Neuronal stem cell (in vitro differentiated cells): ENCODE data around the gene MT1HL1.

Source experiments
- DNase-seq: peaks from one replicate; pipeline ENCODE4 v3.0.0-alpha.2; 2013; ENCODE audit warnings: low spot score
- H2AFZ ChIP-seq: one replicate; pipeline ENCODE4 v1.6.1; 2013; ENCODE audit warnings: mild to moderate bottlenecking, low read length, inconsistent platforms
- H2AK5ac ChIP-seq: 2 replicates; pipeline ENCODE4 v1.6.1; 2013; ENCODE audit warnings: low read depth, mild to moderate bottlenecking, inconsistent platforms, low read length, moderate library complexity, mixed read lengths
- H2BK120ac ChIP-seq: 2 replicates; pipeline ENCODE4 v1.6.1; 2013; ENCODE audit warnings: low read depth, mild to moderate bottlenecking, inconsistent platforms, low read length, moderate library complexity, mixed read lengths
- H2BK12ac ChIP-seq: one replicate; pipeline ENCODE4 v1.6.1; 2013; ENCODE audit warnings: low read length, inconsistent platforms
- H2BK15ac ChIP-seq: 2 replicates; pipeline ENCODE4 v1.6.1; 2013; ENCODE audit warnings: mild to moderate bottlenecking, low read length, inconsistent platforms, mixed read lengths
- H2BK5ac ChIP-seq: one replicate; pipeline ENCODE4 v1.6.1; 2013; ENCODE audit warnings: inconsistent platforms, mild to moderate bottlenecking, low read length, moderate library complexity
- H3K14ac ChIP-seq: one replicate; pipeline ENCODE4 v1.6.1; 2013; ENCODE audit warnings: low read length, inconsistent platforms
- H3K18ac ChIP-seq: 2 replicates; pipeline ENCODE4 v1.6.1; 2013; ENCODE audit warnings: low read length, inconsistent platforms
- H3K23ac ChIP-seq: 2 replicates; pipeline ENCODE4 v1.6.1; 2013; ENCODE audit warnings: low read depth, mild to moderate bottlenecking, mixed read lengths, low read length, inconsistent platforms; ENCODE audit not compliant: poor library complexity
- H3K27ac ChIP-seq: replicated peaks from 3 replicates; pipeline ENCODE4 v1.5.1; 2013; ENCODE audit warnings: low read length, inconsistent platforms
- H3K27me3 ChIP-seq, 3 experiments: 2 replicates each; pipeline ENCODE4 v1.6.1; 2013; ENCODE audit warnings: low read length in 3 of 3, mild to moderate bottlenecking in 2 of 3, inconsistent platforms in 1 of 3, low read depth in 1 of 3, mixed read lengths in 1 of 3, moderate library complexity in 1 of 3; ENCODE audit not compliant: control insufficient read depth in 3 of 3, insufficient read depth in 3 of 3
- H3K36me3 ChIP-seq, 2 donors: replicated peaks in 1 of 2; 2 replicates each; pipeline ENCODE4 v1.6.1; 2013; ENCODE audit warnings: low read length in 2 of 2; ENCODE audit not compliant: control insufficient read depth in 2 of 2, insufficient read depth in 2 of 2
- H3K4ac ChIP-seq: 2 replicates; pipeline ENCODE4 v1.6.1; 2013; ENCODE audit warnings: inconsistent platforms, mild to moderate bottlenecking, low read length, moderate library complexity
- H3K4me1 ChIP-seq, 2 donors: 1 replicate in 1 of 2; 2 replicates in 1 of 2; pipeline ENCODE4 v1.6.1; 2013; ENCODE audit warnings: low read length in 2 of 2, low read depth in 1 of 2; ENCODE audit not compliant: control insufficient read depth in 2 of 2, insufficient read depth in 1 of 2
- H3K4me2 ChIP-seq: one replicate; pipeline ENCODE4 v1.6.1; 2013; ENCODE audit warnings: mild to moderate bottlenecking, low read length, inconsistent platforms; ENCODE audit not compliant: insufficient read depth, poor library complexity, severe bottlenecking
- H3K4me3 ChIP-seq, 2 donors: 2 replicates each; pipeline ENCODE4 v1.5.1; 2013; ENCODE audit warnings: low read length in 2 of 2, mild to moderate bottlenecking in 2 of 2, inconsistent platforms in 1 of 2, moderate library complexity in 1 of 2
- H3K79me1 ChIP-seq: one replicate; pipeline ENCODE4 v1.6.1; 2013; ENCODE audit warnings: low read depth, mild to moderate bottlenecking, inconsistent platforms, low read length, moderate library complexity
- H3K9ac ChIP-seq: one replicate; pipeline ENCODE4 v1.6.1; 2013; ENCODE audit warnings: mild to moderate bottlenecking, low read depth, low read length, inconsistent platforms; ENCODE audit not compliant: poor library complexity
- H3K9me3 ChIP-seq, 2 donors: replicated peaks in 1 of 2; 2 replicates each; pipeline versions ENCODE3 to v1.6.1; 2013; ENCODE audit warnings: low read length in 2 of 2, mild to moderate bottlenecking in 2 of 2, inconsistent platforms in 1 of 2, low read depth in 1 of 2, mixed read lengths in 1 of 2, moderate library complexity in 1 of 2; ENCODE audit not compliant: control insufficient read depth in 2 of 2, insufficient read depth in 1 of 2
- H4K8ac ChIP-seq: one replicate; pipeline ENCODE4 v1.6.1; 2013; ENCODE audit warnings: low read depth, mild to moderate bottlenecking, inconsistent platforms, low read length, moderate library complexity
- H4K91ac ChIP-seq: one replicate; pipeline ENCODE4 v1.6.1; 2013; ENCODE audit warnings: low read length, low read depth, mild to moderate bottlenecking, inconsistent platforms; ENCODE audit not compliant: poor library complexity
- WGBS, 2 donors: extraction: QIAGEN DNeasy Blood & Tissue Kit; methylation state at CpG; one replicate each; pipeline ENCODE4 v1.1.7; 2013; ENCODE audit warnings: missing lambda C conversion rate in 2 of 2, mixed read lengths in 1 of 2; ENCODE audit not compliant: insufficient read length in 2 of 2, insufficient replicate concordance in 1 of 2; ENCODE audit errors: extremely low coverage in 2 of 2; 5-methylcytosine and 5-hydroxymethylcytosine counted together

Gene MT1HL1

GRCh38 chr1:237038211-237038610, 34.0 kb upstream of the MT1HL1 start:
- Histone ChIP-seq H2BK120ac (no peak overlapping the region), H3K4me2 (no peak overlapping the region), H3K4me1 (peaks cover 3 to 4% of the 10 kb centered on the region in 2 donors), H3K9ac (no peak overlapping the region), H3K18ac (no peak overlapping the region), H3K79me1 (no peaks in the 10 kb centered on the region), H4K8ac (no peak overlapping the region), H3K4me3 (no peak overlapping the region), H4K91ac (no peak overlapping the region), H3K27ac (no peak overlapping the region), H3K36me3 (no peaks in the 10 kb centered on the region), H3K14ac (no peak overlapping the region), H2AK5ac (no peak overlapping the region), H2BK12ac (no peak overlapping the region), H3K9me3 (no peaks in the 10 kb centered on the region), H3K23ac (no peak overlapping the region), H2BK15ac (no peak overlapping the region), H2BK5ac (no peak overlapping the region), H3K27me3 (peaks cover 7 to 27% (median 17%) of the 10 kb centered on the region in 3 experiments), H3K4ac (no peak overlapping the region), H2AFZ (no peak overlapping the region)
- DNase-seq: no peak
- no CpG with 5 or more reads among the region's 6 CpGs for WGBS, 2 donors

GRCh38 chr1:237035759-237036158, 31.5 kb upstream of the MT1HL1 start:
- no peak overlapping the region for H2BK5ac ChIP-seq
- H3K27ac ChIP-seq: no peak overlapping the region
- H2BK12ac ChIP-seq: no peak overlapping the region
- no peaks in the 10 kb centered on the region for H3K9me3 ChIP-seq
- no peaks in the 10 kb centered on the region for H3K36me3 ChIP-seq
- DNase-seq: no peak
- no peak overlapping the region for H3K4me2 ChIP-seq
- no peak overlapping the region for H3K9ac ChIP-seq
- no peak overlapping the region for H2BK15ac ChIP-seq
- H4K8ac ChIP-seq: no peak overlapping the region
- peaks cover 0 to 7% of the 10 kb centered on the region in 2 donors for H3K4me1 ChIP-seq
- no peak overlapping the region for H3K18ac ChIP-seq
- no peak overlapping the region for H3K23ac ChIP-seq
- H3K79me1 ChIP-seq: no peaks in the 10 kb centered on the region
- no peak overlapping the region for H3K4ac ChIP-seq
- no peak overlapping the region for H3K4me3 ChIP-seq
- WGBS, 2 donors: no CpG with 5 or more reads among the region's 1 CpG
- no peak overlapping the region for H2AK5ac ChIP-seq
- no peak overlapping the region for H4K91ac ChIP-seq
- H3K27me3 ChIP-seq: peaks cover 0 to 7% (median 0%) of the 10 kb centered on the region in 3 experiments
- H2AFZ ChIP-seq: no peak overlapping the region
- H2BK120ac ChIP-seq: no peak overlapping the region
- H3K14ac ChIP-seq: no peak overlapping the region

GRCh38 chr1:237033804-237034203, 29.6 kb upstream of the MT1HL1 start:
- Histone ChIP-seq H3K36me3 (no peaks in the 10 kb centered on the region), H3K79me1 (no peaks in the 10 kb centered on the region), H2BK5ac (no peak overlapping the region), H3K4me2 (no peak overlapping the region), H3K27me3 (no peaks in the 10 kb centered on the region), H3K9me3 (no peaks in the 10 kb centered on the region), H3K4ac (no peak overlapping the region), H3K23ac (no peak overlapping the region), H2AK5ac (no peak overlapping the region), H3K9ac (no peak overlapping the region), H4K91ac (no peak overlapping the region), H3K4me3 (no peak overlapping the region), H3K14ac (no peak overlapping the region), H2BK12ac (no peak overlapping the region), H3K27ac (no peak overlapping the region), H3K4me1 (peaks cover 0 to 7% of the 10 kb centered on the region in 2 donors), H3K18ac (no peak overlapping the region), H4K8ac (no peak overlapping the region), H2BK120ac (no peak overlapping the region), H2AFZ (no peak overlapping the region), H2BK15ac (no peak overlapping the region)
- DNase-seq: no peak
- no CpG with 5 or more reads among the region's 4 CpGs for WGBS, 2 donors

- Histone ChIP-seq H3K27me3 (no peaks in the 10 kb centered on the region), H3K9me3 (no peaks in the 10 kb centered on the region), H3K14ac (no peak overlapping the region), H3K4me2 (no peak overlapping the region), H4K91ac (no peak overlapping the region), H3K4me1 (peaks cover 0 to 7% of the 10 kb centered on the region in 2 donors), H3K9ac (no peak overlapping the region), H3K36me3 (no peaks in the 10 kb centered on the region), H2AK5ac (no peak overlapping the region), H2AFZ (no peak overlapping the region), H3K79me1 (no peaks in the 10 kb centered on the region), H3K18ac (no peak overlapping the region), H3K27ac (no peak overlapping the region), H3K4me3 (no peak overlapping the region), H4K8ac (no peak overlapping the region), H2BK5ac (no peak overlapping the region), H2BK15ac (no peak overlapping the region), H3K23ac (no peak overlapping the region), H3K4ac (no peak overlapping the region), H2BK120ac (no peak overlapping the region), H2BK12ac (no peak overlapping the region)
- no peak for DNase-seq
- WGBS, 2 donors: no CpG with 5 or more reads among the region's 4 CpGs
Measured at GRCh38 chr1:237033061-237033460, 28.8 kb upstream of the MT1HL1 start.
